Fibroblast of lung (primary cell): Measurements from ENCODE around the gene CTNNA2.

ENCODE experiments used
- CTCF ChIP-seq, 2 donors: IDR thresholded peaks in 1 of 2; conservative IDR thresholded peaks in 1 of 2; 1 replicate in 1 of 2; 2 replicates in 1 of 2; pipeline ENCODE4 v1.5.1; 2011 to 2012; ENCODE audit warnings: low read length in 2 of 2, control low read depth in 1 of 2, inconsistent platforms in 1 of 2, low read depth in 1 of 2, mild to moderate bottlenecking in 1 of 2
- EZH2 ChIP-seq: IDR thresholded peaks from 2 replicates; pipeline ENCODE4 v1.5.1; 2012; ENCODE audit warnings: low read length, control low read depth, mild to moderate bottlenecking; ENCODE audit errors: missing control alignments

DNA sequence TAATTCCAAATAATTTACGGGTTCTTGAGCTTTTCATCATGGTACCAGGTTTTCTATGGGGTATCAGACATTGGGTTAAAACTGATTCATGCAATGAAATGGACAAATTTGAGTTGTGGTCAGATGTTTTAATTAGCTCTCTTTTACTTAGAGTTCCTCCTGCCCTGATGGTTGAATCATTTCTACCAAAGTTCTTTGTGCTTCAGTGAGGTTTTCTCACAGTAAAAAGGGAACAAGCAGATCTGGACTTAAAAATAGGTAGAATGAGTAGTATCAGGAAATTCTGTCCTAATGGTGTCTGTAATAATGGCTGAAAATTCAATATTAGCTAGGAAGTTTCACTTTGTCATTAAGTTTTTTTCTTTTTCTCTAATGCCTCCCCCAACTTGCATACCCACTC is 951.4 kb downstream of the CTNNA2 start:
- TF ChIP-seq CTCF (conservative IDR thresholded peaks at IDR 0.05 in 1 of 2, IDR thresholded peaks at IDR 0.05 in 1 of 2; ENCODE audit: low read depth in 1 of 2, low read length in 2 of 2) (no peak), EZH2 (no peak)
